Skeletal muscle cell (primary cell): ENCODE data around the gene C19orf73.

Experiments
- DNase-seq: peaks from one replicate; pipeline ENCODE4 v3.0.0-alpha.2; 2010; ENCODE audit warnings: low read depth
- H3K4me3 ChIP-seq: 2 replicates; pipeline ENCODE4 v1.5.1; 2011; ENCODE audit warnings: low read depth, mild to moderate bottlenecking, control low read depth, low read length, moderate library complexity

The C19orf73 gene

GRCh38 chr19:49109051-49109450, 9.9 kb downstream of the C19orf73 start:
- H3K4me3 ChIP-seq = no peak overlapping the region
- no peak for DNase-seq

- DNase-seq = no peak
- no peak overlapping the region for H3K4me3 ChIP-seq
Measured at GRCh38 chr19:49107625-49108459, 11.1 kb downstream of the C19orf73 start.

GRCh38 chr19:49106648-49107135, 12.3 kb downstream of the C19orf73 start:
- no peak overlapping the region for H3K4me3 ChIP-seq
- DNase-seq = no peak

GRCh38 chr19:49104229-49104864, 14.6 kb downstream of the C19orf73 start:
- no peak overlapping the region for H3K4me3 ChIP-seq
- DNase-seq = no peak

- H3K4me3 ChIP-seq = no peak overlapping the region
- no peak for DNase-seq
Measured at GRCh38 chr19:49103331-49104085, 15.4 kb downstream of the C19orf73 start.

GRCh38 chr19:49102303-49102702, 16.6 kb downstream of the C19orf73 start:
- DNase-seq = no peak
- no peak overlapping the region for H3K4me3 ChIP-seq

GRCh38 chr19:49101160-49101559, 17.8 kb downstream of the C19orf73 start:
- no peak for DNase-seq
- no peak overlapping the region for H3K4me3 ChIP-seq

GRCh38 chr19:49098795-49099194, 20.1 kb downstream of the C19orf73 start:
- no peak for DNase-seq

GRCh38 chr19:49097453-49098288, 21.3 kb downstream of the C19orf73 start:
- no peak overlapping the region for H3K4me3 ChIP-seq
- no peak for DNase-seq

More at GRCh38 chr19:49098795-49099194, 20.1 kb downstream of the C19orf73 start:
- H3K4me3 ChIP-seq = no peak overlapping the region

GRCh38 chr19:49094505-49095482, 24.1 kb downstream of the C19orf73 start:
- no peak for DNase-seq
- no peak overlapping the region for H3K4me3 ChIP-seq

- H3K4me3 ChIP-seq = no peak overlapping the region
- no peak for DNase-seq
Measured at GRCh38 chr19:49092686-49093085, 26.3 kb downstream of the C19orf73 start.

GRCh38 chr19:49091391-49092038, 27.4 kb downstream of the C19orf73 start:
- H3K4me3 ChIP-seq = no peak overlapping the region
- DNase-seq = no peak

GRCh38 chr19:49086296-49086695, 32.6 kb downstream of the C19orf73 start:
- DNase-seq = no peak
- H3K4me3 ChIP-seq = peak overlapping the region; percentile 96

GRCh38 chr19:49085868-49086232, 33.1 kb downstream of the C19orf73 start:
- DNase-seq = no peak
- peak overlapping the region; percentile 96 for H3K4me3 ChIP-seq

- DNase-seq = peak; percentile 99
Measured at GRCh38 chr19:49085020-49085867, 33.7 kb downstream of the C19orf73 start, which contains the start of gene SNRNP70. Gene SNRNP70 (plus strand): TSS chr19:49085451. CDS start chr19:49086415, 964 bp downstream.

GRCh38 chr19:49084206-49085019, 34.5 kb downstream of the C19orf73 start:
- DNase-seq = no peak
- H3K4me3 ChIP-seq = peak overlapping the region; percentile 96

More at GRCh38 chr19:49085020-49085867, 33.7 kb downstream of the C19orf73 start, which contains the start of gene SNRNP70:
- peak within 1 kb of the TSS; percentile 96 for H3K4me3 ChIP-seq
